ENCODE measurements around the gene LCN9.

GRCh38 chr9:135613946-135614805 lies 48.9 kb upstream of the LCN9 start:
- TF ChIP-seq GATA1 (IDR thresholded peaks at IDR 0.05; ENCODE audit: low read depth, low read length) (no peak), POLR2A (IDR thresholded peaks at IDR 0.05; ENCODE audit: low read length) (no peak)
